DND-41 (cell line): ENCODE measurements around the gene ZNF625.

Experiments
- CTCF ChIP-seq: IDR thresholded peaks from 2 replicates; pipeline ENCODE4 v1.5.1; 2012; ENCODE audit warnings: borderline replicate concordance, low read length, moderate library complexity, mild to moderate bottlenecking; ENCODE audit not compliant: poor library complexity, severe bottlenecking; ENCODE audit errors: extremely low read depth
- EZH2 ChIP-seq: IDR thresholded peaks from 3 replicates; pipeline ENCODE4 v1.6.1; 2012; ENCODE audit warnings: borderline replicate concordance, low read depth, mild to moderate bottlenecking, moderate library complexity, low read length, inconsistent platforms; ENCODE audit not compliant: severe bottlenecking

- TF ChIP-seq CTCF (no peak), EZH2 (no peak)
Measured at GRCh38 chr19:12141405-12141736, 15.2 kb downstream of the ZNF625 start.
